ENCODE results near the gene TEX2.

GRCh38 chr17:64172510-64172909 is 90.5 kb downstream of the TEX2 start:
- no peak for TF ChIP-seq EZH2 (IDR thresholded peaks at IDR 0.05; ENCODE audit: borderline replicate concordance, low read length)
- TF ChIP-seq CTCF (conservative IDR thresholded peaks at IDR 0.05 in 1 of 2, IDR thresholded peaks at IDR 0.05 in 1 of 2; ENCODE audit: extremely low read depth in 1 of 2, insufficient read depth in 1 of 2, low read depth in 1 of 2, low read length in 2 of 2) = no peak

Measured in mammary epithelial cell (primary cell).